K562 (cell line): ENCODE data around the gene POLR2L. TPM values are rescaled to one million over a fixed set of nuclear protein-coding genes. Genes with fewer than 3 reads are reported as not detected.

ENCODE experiments used
- ATAC-seq: fragments of 200-7000 bp; cut with Tn5 transposase; 3 replicates; pipeline ENCODE4 v1.9.1; 2020; ENCODE audit warnings: moderate library complexity
- BruUV-seq: library from RNA; stranded (reverse); fragments of 400-500 nt; replicated peaks from 2 replicates; lab custom pipeline; 2021; lab: Mats Ljungman, UMichigan
- CTCF ChIA-PET: fragments of 300-600 bp; formaldehyde crosslinking; extraction: SDS; loops from one replicate; lab custom pipeline; 2021; ENCODE audit warnings: low intra/inter-chr PET ratio; lab: Yijun Ruan, JAX
- POLR2A ChIA-PET: fragments of 300-600, 350-650 bp; sonication (Branson Sonifier 250); formaldehyde crosslinking; extraction: SDS; loops from one replicate; lab custom pipeline; 2021; ENCODE audit warnings: antibody characterized with exemption, inconsistent platforms; lab: Yijun Ruan, JAX
- DNase-seq, 4 experiments: peaks; one replicate each; pipeline versions ENCODE4 v3.0.0 to v3.0.0-alpha.2; 2011 to 2018; ENCODE audit warnings: low spot score in 3 of 4, mixed read lengths in 3 of 4; ENCODE audit errors: extremely low read depth in 1 of 4
- FAIRE-seq: peaks from 2 replicates; lab custom pipeline; 2011; peaks lifted over from hg19 to GRCh38; lab: Jason Lieb, UNC
- H2AFZ ChIP-seq: 2 replicates; pipeline ENCODE4 v1.6.0; 2011; ENCODE audit warnings: low read depth, low read length, control low read depth, inconsistent platforms
- H3K27ac ChIP-seq: fragments of 200-600 bp; 3 replicates; pipeline ENCODE4 v1.8.0; 2011; ENCODE audit warnings: low read depth, mild to moderate bottlenecking, control low read depth, inconsistent platforms, low read length, moderate library complexity, mixed read lengths; ENCODE audit errors: extremely low read depth
- H3K27me3 ChIP-seq, 2 experiments: fragments of 300-600 bp in 1 of 2; 2 replicates in 1 of 2; 3 replicates in 1 of 2; pipeline versions ENCODE4 v1.6.0 to v1.8.0; 2011; ENCODE audit warnings: inconsistent platforms in 2 of 2, low read length in 2 of 2, mild to moderate bottlenecking in 1 of 2, mixed read lengths in 1 of 2, moderate library complexity in 1 of 2; ENCODE audit not compliant: control insufficient read depth in 2 of 2, insufficient read depth in 2 of 2
- H3K36me3 ChIP-seq: fragments of 300-600 bp; 3 replicates; pipeline ENCODE4 v1.8.0; 2011; ENCODE audit warnings: mild to moderate bottlenecking, low read length, inconsistent platforms; ENCODE audit not compliant: control insufficient read depth, insufficient read depth
- H3K4me1 ChIP-seq, 2 experiments: fragments of 200-600 bp in 1 of 2; replicated peaks in 1 of 2; 2 replicates in 1 of 2; 3 replicates in 1 of 2; pipeline versions ENCODE4 v1.5.1 to v1.8.0; 2011; ENCODE audit warnings: inconsistent platforms in 2 of 2, low read length in 2 of 2, mild to moderate bottlenecking in 1 of 2, mixed read lengths in 1 of 2, moderate library complexity in 1 of 2; ENCODE audit not compliant: control insufficient read depth in 2 of 2, insufficient read depth in 2 of 2
- H3K4me2 ChIP-seq: 2 replicates; pipeline ENCODE4 v1.6.1; 2011; ENCODE audit warnings: low read length, control low read depth, inconsistent platforms, mixed read lengths; ENCODE audit not compliant: insufficient read depth
- H3K4me3 ChIP-seq: fragments of 200-600 bp; sonication (generic), shearing (Covaris generic); 2 replicates; pipeline ENCODE4 v1.5.1; 2016; ENCODE audit warnings: control low read depth, inconsistent platforms
- H3K79me2 ChIP-seq: fragments of 200-600 bp; 3 replicates; pipeline ENCODE4 v1.8.0; 2011; ENCODE audit warnings: low read length, inconsistent platforms; ENCODE audit not compliant: control insufficient read depth, insufficient read depth
- H3K9ac ChIP-seq, 2 experiments: 2 replicates each; pipeline versions ENCODE4 v1.6.0 to v1.6.1; 2011; ENCODE audit warnings: low read depth in 2 of 2, low read length in 2 of 2, control low read depth in 1 of 2, inconsistent platforms in 1 of 2, mild to moderate bottlenecking in 1 of 2, mixed read lengths in 1 of 2; ENCODE audit not compliant: insufficient read depth in 1 of 2
- H3K9me1 ChIP-seq: one replicate; pipeline ENCODE4 v1.6.0; 2011; ENCODE audit warnings: inconsistent platforms, mild to moderate bottlenecking, low read length, moderate library complexity; ENCODE audit not compliant: control insufficient read depth, insufficient read depth
- H3K9me3 ChIP-seq: replicated peaks from 2 replicates; pipeline ENCODE4 v1.5.1; 2011; ENCODE audit warnings: low read depth, low read length, inconsistent platforms; ENCODE audit not compliant: control insufficient read depth, insufficient read depth
- H4K20me1 ChIP-seq: replicated peaks from 2 replicates; pipeline ENCODE4 v1.6.1; 2011; ENCODE audit warnings: low read length, inconsistent platforms, mixed read lengths; ENCODE audit not compliant: control insufficient read depth, insufficient read depth
- HMGN3 ChIP-seq: IDR thresholded peaks from 2 replicates; pipeline ENCODE4 v1.6.1; 2011; ENCODE audit warnings: borderline replicate concordance, low read depth, mild to moderate bottlenecking, mixed read lengths, low read length; ENCODE audit not compliant: insufficient read length; ENCODE audit errors: extremely low read depth
- TAF15 ChIP-seq: fragments of 200-400 bp; formaldehyde crosslinking; IDR thresholded peaks from 2 replicates; pipeline ENCODE4 v1.6.1; 2017; ENCODE audit warnings: mild to moderate bottlenecking, low read depth, low read length, moderate library complexity
- YY1 ChIP-seq, 3 experiments: IDR thresholded peaks; 2 replicates each; pipeline ENCODE4 v1.6.1; 2011; ENCODE audit warnings: low read length in 2 of 3, mild to moderate bottlenecking in 2 of 3, moderate library complexity in 2 of 3, borderline replicate concordance in 1 of 3, control low read depth in 1 of 3, low read depth in 1 of 3; ENCODE audit not compliant: insufficient read depth in 3 of 3, insufficient replicate concordance in 2 of 3, control insufficient read depth in 1 of 3, insufficient read length in 1 of 3; ENCODE audit errors: extremely low read depth in 1 of 3
- WGBS: fragments of 100-300 bp; shearing (Covaris generic); methylation state at CpG from one replicate; pipeline ENCODE4 v1.1.6; 2016; ENCODE audit warnings: low coverage, mixed read lengths; ENCODE audit not compliant: insufficient coverage; ENCODE audit errors: missing lambda C conversion rate; 5-methylcytosine and 5-hydroxymethylcytosine counted together
- in situ Hi-C: fragments of 300-500 bp; cut with MboI; formaldehyde crosslinking; loops from 4 replicates; pipeline ENCODE4 v1.15.0; 2018; ENCODE audit warnings: inconsistent platforms, mixed read lengths
- intact Hi-C: fragments of 100-400 bp; cut with micrococcal nuclease; formaldehyde crosslinking; loops from 2 replicates; pipeline ENCODE4 v1.14.2; 2022
- polyA plus RNA-seq, 8 experiments: library from polyadenylated mRNA; depleted of rRNA in 4 of 8; stranded (reverse) in 5 of 8; unstranded in 3 of 8; fragments of >200 nt; fragmentation: Nextera tagmentation in 2 of 8; fragmentation: Illumina TruSeq in 1 of 8; extraction: Ambion mirVana in 2 of 8; extraction: Trizol in 1 of 8; gene quantifications; 2 replicates each; pipeline versions ENCODE4 v1.2.1 to v1.2.3, GENCODE V29; 2011 to 2014; ENCODE audit warnings: inconsistent platforms in 1 of 8, missing spikeins in 1 of 8
- total RNA-seq, 7 experiments: library from RNA; depleted of rRNA in 6 of 7; stranded (reverse); fragments of >200 nt in 6 of 7; fragmentation: Illumina TruSeq in 2 of 7; extraction: Trizol in 2 of 7; gene quantifications; 2 replicates each; pipeline versions ENCODE4 v1.2.1 to v1.2.3, GENCODE V29; 2011 to 2021; ENCODE audit warnings: low replicate concordance in 1 of 7

Gene POLR2L
- total and polyA plus RNA-seq, 9 of the 15 experiments (the other 6 are each of a cell fraction or from before 2014, with no cell fraction given) = 38.3 to 688 (median 108) TPM

- H3K4me3 ChIP-seq = no peak overlapping the region
- H3K27ac ChIP-seq = no peak overlapping the region
- in situ Hi-C loops (no loop called here), intact Hi-C loops (no loop called here)
- DNase-seq (no peak), FAIRE-seq (no peak), ATAC-seq (no peak)
- H3K9me1 ChIP-seq = peaks cover 6% of the 10 kb centered on the region
- CTCF ChIA-PET = no interaction called here
- peaks cover 13% of the 10 kb centered on the region for H4K20me1 ChIP-seq
- POLR2A ChIA-PET = interaction anchor here (0.5 to 2.5 kb wide), 7 partner anchors 8 to 33 kb away, joined by 3 to 20 read pairs (median 3); partner anchors contain the start of gene RPLP2
- no peak overlapping the region for H2AFZ ChIP-seq
- H3K4me2 ChIP-seq = no peak overlapping the region
- H3K9ac ChIP-seq = no peak overlapping the region
- BruUV-seq = no TSS peak
- 94% methylated on average over 21 of the region's 53 CpGs for WGBS
- H3K4me1 ChIP-seq = peaks cover 30 to 91% of the 10 kb centered on the region in 2 experiments
- peaks cover 29% of the 10 kb centered on the region for H3K79me2 ChIP-seq
- peaks cover 37% of the 10 kb centered on the region; the same call in 1 of the 3 replicates for H3K36me3 ChIP-seq
- TF ChIP-seq HMGN3 = peak; percentile 17
- 0 out of 2 replicates have a peak, but pooled peaks have one; percentile 69 for TF ChIP-seq TAF15
- no peak for TF ChIP-seq YY1 (IDR thresholded peaks at IDR 0.05; ENCODE audit: borderline replicate concordance in 1 of 3, control insufficient read depth in 1 of 3, extremely low read depth in 1 of 3, insufficient read depth in 3 of 3, insufficient read length in 1 of 3, insufficient replicate concordance in 2 of 3, low read depth in 1 of 3, low read length in 2 of 3)
- H3K27me3 ChIP-seq = no peaks in the 10 kb centered on the region
- no peaks in the 10 kb centered on the region for H3K9me3 ChIP-seq
These were observed 18.7 kb downstream of the POLR2L start for GRCh38 chr11:823441-824291.
